Immature natural killer cell (primary cell): Measurements from ENCODE around the gene PAPLN. TPM values are rescaled to one million over a fixed set of nuclear protein-coding genes. Genes with fewer than 3 reads are reported as not detected.
A peak's percentile ranks its signal among the peaks of the same experiment; 100 is the strongest.

ENCODE experiments used
- DNase-seq, 3 donors: peaks; one replicate each; pipeline ENCODE4 v3.0.0; 2022; ENCODE audit warnings: mixed read lengths in 1 of 3
- H3K27ac Mint-ChIP-seq, 6 donors: one replicate each; pipeline ENCODE4 v1.8.0; 2020; ENCODE audit warnings: mixed read lengths in 6 of 6, mild to moderate bottlenecking in 5 of 6, inconsistent platforms in 4 of 6, moderate library complexity in 3 of 6
- H3K27me3 Mint-ChIP-seq, 3 donors: one replicate each; pipeline ENCODE4 v1.8.0; 2020 to 2021; ENCODE audit warnings: low read depth in 3 of 3, mild to moderate bottlenecking in 3 of 3, mixed read lengths in 3 of 3, moderate library complexity in 3 of 3, inconsistent platforms in 1 of 3
- H3K36me3 Mint-ChIP-seq, 3 donors: one replicate each; pipeline ENCODE4 v1.8.0; 2020; ENCODE audit warnings: mixed read lengths in 3 of 3, inconsistent platforms in 2 of 3, mild to moderate bottlenecking in 2 of 3
- H3K4me1 Mint-ChIP-seq, 2 donors: one replicate each; pipeline ENCODE4 v1.8.0; 2020; ENCODE audit warnings: inconsistent platforms in 2 of 2, mild to moderate bottlenecking in 2 of 2, mixed read lengths in 2 of 2, moderate library complexity in 1 of 2
- H3K4me3 Mint-ChIP-seq, 5 donors: one replicate each; pipeline ENCODE4 v1.8.0; 2020; ENCODE audit warnings: mild to moderate bottlenecking in 5 of 5, mixed read lengths in 5 of 5, inconsistent platforms in 3 of 5, moderate library complexity in 3 of 5
- H3K9me3 Mint-ChIP-seq, 6 donors: one replicate each; pipeline ENCODE4 v1.8.0; 2020; ENCODE audit warnings: mild to moderate bottlenecking in 6 of 6, mixed read lengths in 6 of 6, inconsistent platforms in 4 of 6, moderate library complexity in 3 of 6
- polyA plus RNA-seq, 3 donors: library from polyadenylated mRNA; unstranded; fragments of 300-500 nt; fragmentation: Illumina TruSeq; gene quantifications; one replicate each; pipeline ENCODE4 v1.2.3, GENCODE V29; 2021

PAPLN gene
- polyA plus RNA-seq, 3 donors from 2014 or later, result 0.15 to 0.47 TPM; not detected in 1

DNA sequence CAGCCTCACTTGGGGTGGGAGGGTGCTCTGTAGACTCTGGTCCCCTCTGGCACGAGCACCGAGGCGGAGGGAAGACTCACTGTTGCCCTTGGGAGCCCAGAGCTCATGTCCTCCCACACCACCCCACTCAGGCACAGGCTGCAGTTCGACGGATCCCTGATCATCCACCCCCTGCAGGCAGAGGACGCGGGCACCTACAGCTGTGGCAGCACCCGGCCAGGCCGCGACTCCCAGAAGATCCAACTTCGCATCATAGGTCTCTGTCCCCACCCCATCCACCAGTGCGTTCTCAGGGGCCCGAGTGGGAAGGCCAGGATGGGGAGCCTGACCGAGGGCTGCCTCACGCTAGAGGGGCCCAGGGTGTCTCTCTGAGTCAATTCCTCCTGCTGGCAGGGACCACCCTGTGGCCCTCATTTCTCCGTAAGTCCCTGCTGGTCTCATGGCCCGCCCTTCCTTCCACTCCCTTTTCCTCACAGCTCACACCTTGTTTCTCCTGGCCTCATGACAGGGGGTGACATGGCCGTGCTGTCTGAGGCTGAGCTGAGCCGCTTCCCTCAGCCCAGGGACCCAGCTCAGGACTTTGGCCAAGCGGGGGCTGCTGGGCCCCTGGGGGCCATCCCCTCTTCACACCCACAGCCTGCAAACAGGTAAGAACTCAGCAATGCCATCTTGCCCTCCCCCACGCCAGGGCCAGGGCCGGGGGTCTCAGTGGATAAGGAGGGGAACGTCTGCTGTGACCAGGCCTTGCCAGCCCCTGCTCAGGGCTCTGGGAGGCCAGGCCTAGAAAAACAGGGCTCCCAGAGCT is 27.0 kb downstream of the PAPLN start:
- Mint-ChIP-seq H3K4me3 (no peak overlapping the region), H3K9me3 (no peaks in the 10 kb centered on the region)

DNA sequence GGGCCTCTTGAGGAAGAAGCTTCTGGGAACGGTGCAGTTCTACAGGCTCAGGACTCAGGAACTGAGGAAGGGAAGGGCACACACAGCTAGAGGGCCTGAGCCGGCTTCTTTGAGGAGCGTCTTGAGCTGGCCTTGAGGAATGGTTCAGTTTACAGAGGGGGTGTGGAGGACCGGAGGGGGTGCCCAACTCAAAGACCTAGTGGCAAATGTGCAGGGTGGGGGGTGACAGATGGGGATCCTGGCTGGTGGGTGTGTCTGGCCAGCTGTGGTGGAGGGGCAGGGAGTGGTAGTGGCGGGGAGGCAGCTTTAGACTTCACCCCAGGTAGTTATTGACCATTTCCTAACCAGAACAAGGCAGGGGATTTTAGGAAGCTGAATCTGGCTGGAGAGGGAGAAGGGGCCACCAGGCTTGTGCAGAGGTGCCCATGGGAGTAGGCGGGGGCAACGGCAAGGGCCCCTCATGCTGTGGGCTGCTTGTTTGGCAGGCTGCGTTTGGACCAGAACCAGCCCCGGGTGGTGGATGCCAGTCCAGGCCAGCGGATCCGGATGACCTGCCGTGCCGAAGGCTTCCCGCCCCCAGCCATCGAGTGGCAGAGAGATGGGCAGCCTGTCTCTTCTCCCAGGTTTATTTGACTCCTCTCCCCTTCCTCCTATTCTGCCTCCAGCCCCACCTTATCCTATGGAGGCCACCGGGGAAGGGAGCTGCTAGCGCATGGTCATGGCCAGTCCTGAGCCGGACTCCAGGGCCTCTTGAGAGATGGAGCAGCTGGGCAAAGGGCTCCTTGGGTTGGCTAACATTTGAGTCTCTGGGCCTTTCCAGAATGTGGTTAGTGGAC is 27.8 kb downstream of the PAPLN start:
- Mint-ChIP-seq H3K36me3 (no peaks in the 10 kb centered on the region), H3K4me3 (no peak overlapping the region), H3K27me3 (peaks cover 0 to 5% (median 1%) of the 10 kb centered on the region in 3 donors), H3K4me1 (peaks cover 11 to 14% of the 10 kb centered on the region in 2 donors), H3K27ac (no peak overlapping the region), H3K9me3 (no peaks in the 10 kb centered on the region)
- DNase-seq, result no peak

More for the DNA sequence above, 27.0 kb downstream of the PAPLN start:
- Mint-ChIP-seq H3K4me1 (peaks cover 5 to 7% of the 10 kb centered on the region in 2 donors), H3K27ac (no peak overlapping the region), H3K36me3 (no peaks in the 10 kb centered on the region), H3K27me3 (peaks cover 0 to 5% (median 1%) of the 10 kb centered on the region in 3 donors)
- DNase-seq, result no peak

DNA sequence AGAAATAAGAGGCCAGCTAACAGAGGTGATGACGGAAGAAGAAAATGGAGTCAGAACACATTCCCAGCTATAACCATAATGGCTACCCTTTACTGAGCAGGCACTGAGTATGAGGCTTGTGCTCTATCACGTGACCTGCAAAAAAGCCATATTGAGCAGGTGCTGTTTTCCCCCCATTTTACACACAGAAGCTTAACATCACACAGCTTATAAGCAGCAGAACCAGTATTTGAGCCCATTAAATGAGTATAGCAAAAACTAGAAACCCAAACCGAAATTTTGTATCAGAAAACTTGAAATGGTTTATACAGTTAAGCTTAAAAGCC is 28.4 kb downstream of the PAPLN start:
- Mint-ChIP-seq H3K27me3 (peaks cover 0 to 5% (median 1%) of the 10 kb centered on the region in 3 donors), H3K27ac (no peak overlapping the region), H3K4me1 (peaks cover 17 to 20% of the 10 kb centered on the region in 2 donors), H3K9me3 (no peaks in the 10 kb centered on the region), H3K4me3 (no peak overlapping the region), H3K36me3 (no peaks in the 10 kb centered on the region)
- no peak for DNase-seq

DNA sequence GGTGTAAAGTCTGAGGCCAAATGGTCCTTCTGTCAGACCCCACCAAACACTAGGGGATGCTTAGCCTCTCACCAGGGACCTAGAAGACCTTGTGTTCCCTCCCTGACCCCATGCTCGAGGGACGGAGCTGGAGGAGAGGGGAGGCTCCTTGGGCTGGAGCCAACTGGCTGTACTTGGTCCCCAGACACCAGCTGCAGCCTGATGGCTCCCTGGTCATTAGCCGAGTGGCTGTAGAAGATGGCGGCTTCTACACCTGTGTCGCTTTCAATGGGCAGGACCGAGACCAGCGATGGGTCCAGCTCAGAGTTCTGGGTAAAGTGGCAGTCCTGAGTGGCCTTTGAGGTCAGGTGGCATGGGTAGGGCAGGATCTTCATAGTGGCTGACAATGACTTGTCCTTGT is 29.0 kb downstream of the PAPLN start:
- no peak overlapping the region for H3K27ac Mint-ChIP-seq
- peaks cover 0 to 5% (median 1%) of the 10 kb centered on the region in 3 donors for H3K27me3 Mint-ChIP-seq
- no peak for DNase-seq

DNA sequence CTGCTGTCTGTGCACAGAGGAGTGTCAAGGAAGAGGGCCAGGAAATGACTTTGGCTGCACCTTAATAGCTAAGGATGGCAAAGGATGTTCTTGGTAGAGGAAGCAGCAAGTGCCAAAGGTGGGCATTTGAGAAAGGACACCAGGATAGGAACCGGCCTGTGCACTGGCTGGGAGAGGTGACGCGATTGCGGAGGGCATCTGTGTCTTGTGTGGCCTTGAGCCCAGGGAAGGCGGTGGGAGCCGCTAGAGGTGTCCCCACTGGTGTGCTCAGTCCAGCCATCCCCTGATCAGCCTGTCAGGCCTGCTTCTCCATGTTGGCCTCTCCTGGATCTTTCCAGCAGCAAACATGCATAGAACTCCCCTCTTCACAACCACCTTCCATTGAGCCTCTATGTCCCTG is 30.2 kb downstream of the PAPLN start:
- no peaks in the 10 kb centered on the region for H3K9me3 Mint-ChIP-seq
- no peak overlapping the region for H3K27ac Mint-ChIP-seq
- H3K4me1 Mint-ChIP-seq, result peaks cover 19 to 22% of the 10 kb centered on the region in 2 donors
- H3K4me3 Mint-ChIP-seq, result peak overlapping the region in 1 of 5 donors; percentile 18
- no peak for DNase-seq
- no peaks in the 10 kb centered on the region for H3K36me3 Mint-ChIP-seq
- H3K27me3 Mint-ChIP-seq, result peaks cover 0 to 5% (median 1%) of the 10 kb centered on the region in 3 donors

More for the DNA sequence above, 29.0 kb downstream of the PAPLN start:
- Mint-ChIP-seq H3K36me3 (no peaks in the 10 kb centered on the region), H3K9me3 (no peaks in the 10 kb centered on the region), H3K4me1 (peaks cover 19 to 22% of the 10 kb centered on the region in 2 donors), H3K4me3 (no peak overlapping the region)

DNA sequence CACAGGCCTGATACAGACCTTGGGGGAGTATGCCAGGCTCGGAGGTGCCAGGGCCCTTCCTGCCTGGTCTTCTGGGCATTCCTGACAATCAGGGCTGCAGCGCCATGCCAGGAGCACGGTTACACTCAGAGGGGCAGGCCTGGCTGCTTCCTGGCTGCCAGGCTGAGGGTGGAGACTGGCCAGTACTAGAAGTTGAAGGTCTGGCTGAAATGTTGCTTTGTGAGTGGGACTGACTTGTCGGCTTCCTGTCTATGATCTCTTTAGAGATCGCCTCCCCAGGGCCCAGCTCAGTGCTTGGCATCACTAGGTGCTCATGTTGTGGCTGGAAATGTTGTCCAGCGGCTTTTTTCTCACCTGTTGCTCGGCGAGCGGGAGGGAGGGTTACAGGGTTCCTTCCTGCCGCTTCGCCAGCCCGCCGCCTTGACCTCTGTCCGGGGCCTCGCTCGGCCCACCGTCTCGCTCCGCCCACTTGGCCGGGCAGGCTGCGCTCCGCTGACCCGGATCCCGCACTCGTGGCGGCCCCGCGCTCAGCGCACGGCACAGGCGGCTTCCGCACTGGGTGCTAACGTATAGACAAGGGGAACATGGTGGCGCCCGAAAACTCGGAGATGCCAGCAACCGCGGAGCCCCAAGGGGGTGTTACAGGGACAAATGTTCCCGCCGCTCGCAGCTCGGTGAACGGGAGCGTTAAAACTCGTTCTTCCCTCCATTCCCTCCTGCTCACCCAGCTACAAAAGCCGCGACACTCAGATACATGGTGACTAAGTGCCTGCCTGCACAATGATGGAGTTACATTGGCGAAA is 32.6 kb downstream of the PAPLN start:
- peaks cover 19 to 22% of the 10 kb centered on the region in 2 donors for H3K4me1 Mint-ChIP-seq
- peaks cover 0 to 5% (median 1%) of the 10 kb centered on the region in 3 donors for H3K27me3 Mint-ChIP-seq
- no peaks in the 10 kb centered on the region for H3K36me3 Mint-ChIP-seq
- no peaks in the 10 kb centered on the region for H3K9me3 Mint-ChIP-seq
- H3K27ac Mint-ChIP-seq, result peak overlapping the region; percentile 31 to 88 (median 72)
- DNase-seq, result peak; percentile 14 to 21 (median 19)
- peak overlapping the region; percentile 69 to 90 (median 88) for H3K4me3 Mint-ChIP-seq

DNA sequence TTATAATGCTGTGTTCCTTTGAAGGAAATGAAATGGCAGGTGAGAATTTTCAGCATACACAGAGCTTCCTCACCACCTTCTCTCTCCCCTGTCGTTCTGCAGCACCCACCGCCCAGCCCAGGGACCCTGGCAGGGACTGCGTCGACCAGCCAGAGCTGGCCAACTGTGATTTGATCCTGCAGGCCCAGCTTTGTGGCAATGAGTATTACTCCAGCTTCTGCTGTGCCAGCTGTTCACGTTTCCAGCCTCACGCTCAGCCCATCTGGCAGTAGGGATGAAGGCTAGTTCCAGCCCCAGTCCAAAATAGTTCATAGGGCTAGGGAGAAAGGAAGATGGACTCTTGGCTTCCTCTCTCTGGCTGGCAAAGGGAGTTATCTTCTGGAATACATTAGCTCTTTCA is 35.1 kb downstream of the PAPLN start:
- Mint-ChIP-seq H3K4me1 (peaks cover 19 to 22% of the 10 kb centered on the region in 2 donors), H3K27ac (no peak overlapping the region), H3K9me3 (no peaks in the 10 kb centered on the region), H3K27me3 (peaks cover 0 to 5% (median 0%) of the 10 kb centered on the region in 3 donors), H3K36me3 (peaks cover 0 to 12% (median 8%) of the 10 kb centered on the region in 3 donors), H3K4me3 (no peak overlapping the region)
- no peak for DNase-seq

DNA sequence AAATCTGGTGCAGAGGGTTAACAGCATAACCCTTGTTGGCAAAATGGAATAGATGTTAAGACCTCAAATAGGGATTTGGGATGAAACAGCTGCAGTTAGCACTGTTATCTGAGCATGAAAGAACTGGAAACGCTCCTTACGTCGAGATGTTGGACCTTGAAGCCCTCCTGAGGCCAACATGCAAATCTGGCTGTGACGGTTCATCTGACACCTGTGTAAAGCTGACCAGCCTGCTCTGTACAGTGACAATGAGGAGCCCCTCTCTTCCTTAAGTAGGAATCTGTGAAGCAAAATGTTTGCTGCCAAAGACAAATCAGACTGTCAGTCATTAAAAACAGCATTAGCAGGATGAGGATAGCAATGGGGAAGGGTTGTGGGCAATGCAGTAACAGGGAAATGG is 36.5 kb downstream of the PAPLN start:
- H3K36me3 Mint-ChIP-seq, result peaks cover 0 to 13% (median 8%) of the 10 kb centered on the region in 3 donors
- H3K9me3 Mint-ChIP-seq, result no peaks in the 10 kb centered on the region
- H3K27me3 Mint-ChIP-seq, result no peaks in the 10 kb centered on the region
- no peak overlapping the region for H3K27ac Mint-ChIP-seq
- H3K4me3 Mint-ChIP-seq, result no peak overlapping the region
- H3K4me1 Mint-ChIP-seq, result peaks cover 19 to 21% of the 10 kb centered on the region in 2 donors
- DNase-seq, result no peak

DNA sequence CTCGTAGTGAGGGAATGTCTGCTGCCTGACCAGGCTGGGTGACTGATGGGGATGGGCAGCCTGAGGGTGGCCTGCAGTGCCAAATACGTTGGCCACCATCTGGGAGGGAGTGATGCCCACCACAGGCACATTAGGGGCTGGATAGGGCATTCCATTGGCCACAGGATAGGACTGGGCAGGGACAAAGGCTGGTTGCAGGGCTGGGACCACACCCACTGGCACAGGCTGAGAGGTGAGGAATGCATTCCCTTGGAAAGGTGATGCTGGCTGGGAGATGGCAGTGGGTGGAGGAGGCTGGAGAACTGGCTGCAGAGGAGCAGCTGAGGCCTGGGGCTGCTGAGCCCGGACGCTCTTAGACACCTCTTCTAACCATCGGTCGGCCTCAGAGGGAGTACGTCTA is 39.5 kb downstream of the PAPLN start:
- H3K27ac Mint-ChIP-seq, result no peak overlapping the region

DNA sequence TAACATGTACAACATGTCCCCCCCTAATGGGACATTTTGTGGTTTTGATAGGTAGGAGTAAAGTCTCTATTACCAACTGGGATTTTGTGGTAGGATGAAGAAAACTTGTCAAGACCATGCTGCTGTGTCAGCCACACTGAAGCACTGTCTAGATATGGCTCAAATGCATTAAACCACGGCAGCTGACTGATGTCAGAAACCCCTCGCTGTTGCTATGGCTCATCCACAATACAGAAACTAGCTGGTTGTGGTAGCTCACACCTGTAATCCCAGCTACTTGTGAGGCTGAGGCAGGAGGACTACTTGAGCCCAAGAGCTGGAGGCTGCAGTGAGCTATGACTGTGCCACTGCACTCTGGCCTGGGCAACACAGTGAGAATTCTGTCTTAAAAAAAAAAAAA is 40.1 kb downstream of the PAPLN start:
- Mint-ChIP-seq H3K27ac (no peak overlapping the region), H3K36me3 (peaks cover 19 to 36% (median 21%) of the 10 kb centered on the region in 3 donors), H3K27me3 (no peaks in the 10 kb centered on the region), H3K4me3 (no peak overlapping the region), H3K9me3 (no peaks in the 10 kb centered on the region), H3K4me1 (peaks cover 4 to 11% of the 10 kb centered on the region in 2 donors)
- no peak for DNase-seq

More for the DNA sequence above, 39.5 kb downstream of the PAPLN start:
- H3K36me3 Mint-ChIP-seq, result peaks cover 14 to 32% (median 17%) of the 10 kb centered on the region in 3 donors
- H3K27me3 Mint-ChIP-seq, result no peaks in the 10 kb centered on the region
- no peak for DNase-seq
- H3K4me3 Mint-ChIP-seq, result no peak overlapping the region
- no peaks in the 10 kb centered on the region for H3K9me3 Mint-ChIP-seq
- peaks cover under 1 to 6% of the 10 kb centered on the region in 2 donors for H3K4me1 Mint-ChIP-seq

DNA sequence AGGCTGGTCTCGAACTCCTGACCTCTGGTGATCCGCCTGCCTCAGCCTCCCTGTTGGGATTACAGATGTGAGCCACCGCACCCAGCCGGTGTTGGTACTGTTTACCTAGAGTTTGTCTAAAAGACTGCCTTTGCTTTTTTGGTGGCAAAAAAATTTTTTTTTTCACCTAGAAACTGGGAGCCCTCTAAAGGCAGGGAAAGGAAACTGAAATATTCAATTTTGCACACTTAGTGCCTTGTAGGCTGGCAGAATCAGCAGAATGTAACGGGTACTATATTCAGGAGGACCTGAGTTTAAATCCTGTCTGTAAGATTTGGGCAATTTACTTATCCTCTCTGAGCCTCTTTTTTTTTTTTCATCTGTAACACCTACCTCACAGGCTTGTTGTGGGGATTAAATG is 43.6 kb downstream of the PAPLN start:
- no peaks in the 10 kb centered on the region for H3K9me3 Mint-ChIP-seq
- H3K27me3 Mint-ChIP-seq, result no peaks in the 10 kb centered on the region
- H3K4me1 Mint-ChIP-seq, result peaks cover 4 to 20% of the 10 kb centered on the region in 2 donors
- DNase-seq, result no peak
- H3K36me3 Mint-ChIP-seq, result peaks cover 29 to 69% (median 31%) of the 10 kb centered on the region in 3 donors
- H3K4me3 Mint-ChIP-seq, result no peak overlapping the region
- no peak overlapping the region for H3K27ac Mint-ChIP-seq

DNA sequence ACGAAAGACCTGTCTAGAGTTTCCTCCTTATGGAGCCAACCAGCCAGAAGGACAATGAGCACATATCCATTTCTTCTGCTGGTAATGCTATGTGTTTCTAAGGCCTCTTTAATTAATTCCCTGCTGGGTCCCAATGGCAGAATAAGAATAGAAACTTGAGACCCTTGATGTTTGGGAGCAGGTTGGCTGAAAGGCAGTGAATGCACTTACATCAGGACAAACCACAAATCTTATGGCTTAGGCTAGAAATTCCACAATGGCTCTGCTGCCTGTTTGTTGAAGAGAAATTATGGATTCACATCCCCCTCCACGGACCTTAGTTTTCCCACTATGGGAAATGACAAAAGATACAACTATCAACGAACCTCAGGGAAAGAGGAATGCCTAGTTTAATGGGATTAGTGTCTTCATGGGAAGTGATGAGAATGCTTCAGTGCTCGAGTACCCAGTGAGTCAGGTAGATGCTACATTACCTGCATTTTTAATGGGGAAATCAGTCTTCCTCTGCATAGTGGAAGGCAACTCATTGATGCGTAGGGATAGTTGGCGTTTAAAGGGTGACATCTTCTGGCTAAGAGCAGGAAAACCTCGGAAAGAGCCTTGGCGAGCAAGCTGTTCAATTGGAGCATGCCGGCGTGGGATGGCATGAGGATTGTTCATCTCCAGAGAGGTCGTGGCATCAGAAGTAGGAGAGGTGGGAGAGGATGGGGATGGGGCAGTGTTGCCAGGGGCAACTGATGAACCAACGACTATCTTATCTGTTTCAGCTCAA is 46.5 kb downstream of the PAPLN start:
- peaks cover 4 to 20% of the 10 kb centered on the region in 2 donors for H3K4me1 Mint-ChIP-seq
- peaks cover 25 to 66% (median 29%) of the 10 kb centered on the region in 3 donors for H3K36me3 Mint-ChIP-seq
- H3K9me3 Mint-ChIP-seq, result no peaks in the 10 kb centered on the region
- H3K27me3 Mint-ChIP-seq, result no peaks in the 10 kb centered on the region
- H3K27ac Mint-ChIP-seq, result no peak overlapping the region
- no peak for DNase-seq
- no peak overlapping the region for H3K4me3 Mint-ChIP-seq

DNA sequence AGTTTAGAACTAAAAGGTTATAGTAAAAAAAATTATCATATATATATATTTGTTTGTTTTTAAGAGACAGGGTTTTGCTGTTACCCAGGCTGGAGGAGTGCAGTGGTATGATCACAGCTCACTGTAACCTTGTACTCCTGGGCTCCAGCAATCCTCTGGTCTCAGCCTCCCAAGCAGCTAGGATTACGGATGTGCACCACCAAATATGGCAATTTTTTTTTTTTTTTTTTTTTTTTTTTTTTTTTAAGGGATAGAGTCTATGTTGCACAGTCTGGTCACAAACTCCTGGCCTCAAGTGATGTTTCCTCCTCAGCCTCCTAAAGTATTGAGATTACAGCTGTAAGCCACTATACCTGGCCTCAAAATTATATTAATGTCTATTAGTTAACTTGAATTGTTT is 48.7 kb downstream of the PAPLN start:
- H3K9me3 Mint-ChIP-seq, result no peaks in the 10 kb centered on the region
- no peak overlapping the region for H3K4me3 Mint-ChIP-seq
- no peak overlapping the region for H3K27ac Mint-ChIP-seq
- no peak for DNase-seq
- H3K36me3 Mint-ChIP-seq, result peaks cover 17 to 57% (median 20%) of the 10 kb centered on the region in 3 donors
- H3K4me1 Mint-ChIP-seq, result peaks cover 8 to 28% of the 10 kb centered on the region in 2 donors
- H3K27me3 Mint-ChIP-seq, result no peaks in the 10 kb centered on the region
